NCI-H2196 (cell line): ENCODE measurements around the gene GRK4.
"Not testable (repeated sequence)": the region's sequence is repeated elsewhere in the genome, so short reads cannot be mapped to it uniquely, and the experiment has no call there.

ENCODE experiments used
- DNase-seq: peaks from one replicate; lab custom pipeline; 2025; ENCODE audit not compliant: unreplicated experiment; lab: John Stamatoyannopoulos, UW

GRK4 gene

DNA sequence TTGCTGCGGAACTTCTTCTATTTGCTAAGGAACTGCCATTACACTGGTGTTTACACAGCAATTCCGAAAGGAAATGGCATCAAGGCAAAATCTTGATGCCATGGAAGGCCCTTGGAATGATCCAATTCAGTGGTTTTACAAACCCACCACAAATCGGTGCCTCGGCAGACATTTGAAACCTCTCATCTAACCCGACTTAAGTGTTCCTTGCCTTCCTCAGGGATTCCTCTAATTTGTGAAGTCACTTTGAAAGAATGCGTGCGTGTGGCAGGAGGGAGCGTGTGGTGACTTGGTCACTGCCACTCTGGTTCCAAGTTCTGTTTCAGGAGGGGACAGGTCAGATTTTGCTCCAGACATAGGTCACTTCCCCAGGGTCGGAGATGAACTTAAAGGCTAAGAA, 4.9 kb upstream of the GRK4 start:
- DNase-seq = no peak

DNA sequence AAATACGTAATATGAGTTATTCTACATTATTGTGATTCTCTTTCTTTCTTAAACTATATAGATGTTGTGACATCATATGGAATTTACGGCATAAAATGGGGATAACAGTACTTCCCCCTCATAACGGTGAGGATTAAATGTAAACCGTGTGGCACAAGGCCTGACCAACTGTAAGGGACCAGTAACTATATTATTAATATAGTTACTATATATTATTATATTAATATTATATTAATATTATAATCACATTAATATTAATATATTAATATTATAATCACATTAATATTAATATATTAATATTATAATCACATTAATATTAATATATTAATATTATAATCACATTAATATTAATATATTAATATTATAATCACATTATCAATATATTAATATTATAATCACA, 2.9 kb upstream of the GRK4 start:
- DNase-seq = not testable (repeated sequence)

DNA sequence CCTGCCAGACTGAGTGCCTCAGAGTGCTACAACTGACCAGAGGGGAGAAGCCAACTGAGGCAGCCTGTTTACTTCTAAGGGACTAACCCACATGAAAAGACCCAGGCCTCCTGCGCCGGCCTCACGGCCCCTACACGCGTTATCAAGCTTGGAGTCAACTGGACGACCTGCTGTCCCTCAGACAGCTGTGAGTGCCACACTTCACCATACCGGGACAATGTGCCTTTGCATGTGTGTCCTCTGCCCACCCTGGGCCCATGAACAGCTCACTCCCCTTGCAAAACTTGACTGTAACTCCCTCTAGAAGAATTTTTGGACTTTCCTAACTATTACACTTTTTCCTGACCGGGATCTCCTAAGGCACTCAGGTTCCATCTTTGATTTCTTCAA, 2.0 kb upstream of the GRK4 start:
- DNase-seq = no peak

DNA sequence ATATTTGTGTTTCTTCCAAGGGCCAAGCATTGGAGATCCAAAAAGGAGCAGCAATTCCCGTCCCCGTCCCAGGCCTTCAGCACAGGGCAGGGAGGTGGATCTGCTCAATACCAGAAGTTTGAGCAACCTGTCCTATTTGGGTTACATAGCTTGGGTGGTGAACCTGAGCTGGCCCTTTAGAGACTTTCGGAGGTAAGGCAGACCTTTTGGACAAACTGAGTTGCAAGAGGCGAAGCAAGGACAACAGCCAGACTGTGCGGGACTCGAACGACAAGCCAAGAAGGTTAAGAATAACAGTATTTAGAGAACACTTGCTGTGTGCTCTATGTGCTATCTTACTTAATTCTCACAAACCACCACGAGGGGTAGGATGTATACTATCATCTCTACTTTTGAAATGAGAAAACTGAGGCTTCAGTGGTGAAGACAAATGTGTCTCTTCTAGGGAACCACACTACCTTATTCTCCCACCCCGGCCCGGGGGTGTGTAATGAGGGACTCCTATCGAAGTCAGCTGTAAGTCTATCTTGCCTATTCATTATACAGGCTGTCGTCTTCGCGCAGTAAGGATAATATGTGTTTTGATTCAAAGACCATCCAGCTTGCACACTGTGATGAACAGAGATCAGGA, 1.4 kb upstream of the GRK4 start:
- no peak for DNase-seq

DNA sequence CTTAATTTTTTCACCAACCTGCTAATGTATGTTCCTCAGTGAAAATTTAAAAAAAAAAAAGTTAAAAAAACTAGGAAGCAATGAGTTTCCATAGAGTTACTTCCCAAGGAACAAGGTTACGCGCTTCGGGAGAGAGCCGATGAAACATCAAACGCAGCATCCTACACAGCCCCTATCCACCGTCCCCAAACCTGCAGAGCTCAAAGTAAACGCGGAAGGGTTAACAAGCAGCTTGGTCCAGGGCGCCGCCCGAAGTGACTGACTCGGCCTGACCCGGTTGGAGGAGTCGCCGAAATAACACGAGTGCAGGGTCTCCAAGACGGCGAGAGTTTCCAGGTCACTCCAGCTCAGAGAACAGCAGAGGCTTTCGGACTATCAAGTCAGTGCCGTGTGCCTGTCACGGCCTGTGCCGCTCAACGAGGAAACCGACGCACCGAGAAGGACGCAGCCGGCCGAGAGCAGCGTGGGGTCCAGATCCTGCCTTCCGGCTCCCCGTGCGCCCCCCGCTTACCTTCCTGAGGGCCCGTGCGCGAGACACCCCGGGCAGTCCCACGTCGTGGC, 677 bp upstream of the GRK4 start:
- DNase-seq = peak; percentile 18

DNA sequence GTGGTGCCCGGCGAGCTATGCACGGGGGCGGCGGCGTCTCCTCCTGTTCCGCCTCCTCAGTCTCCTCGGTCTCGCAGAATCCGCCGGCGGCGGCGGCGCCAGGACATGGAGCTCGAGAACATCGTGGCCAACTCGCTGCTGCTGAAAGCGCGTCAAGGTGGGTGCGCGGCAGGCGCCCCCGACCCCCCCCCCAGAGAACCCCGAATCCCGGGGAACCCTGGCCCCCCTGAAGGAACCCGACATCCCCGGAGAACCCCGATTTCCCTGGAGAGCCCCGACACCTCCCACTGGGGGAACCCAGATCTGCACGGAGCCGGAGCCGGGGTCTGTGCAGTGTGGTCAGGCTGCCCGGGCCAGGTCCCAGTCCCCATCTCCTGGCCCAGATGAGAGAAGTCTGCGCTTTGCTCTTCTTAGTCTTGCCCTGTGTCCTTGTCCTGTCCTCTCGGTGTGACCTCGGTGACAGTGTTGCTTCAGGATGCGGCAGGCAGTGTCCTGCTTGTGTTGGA, 648 bp downstream of the GRK4 start:
- DNase-seq = no peak

DNA sequence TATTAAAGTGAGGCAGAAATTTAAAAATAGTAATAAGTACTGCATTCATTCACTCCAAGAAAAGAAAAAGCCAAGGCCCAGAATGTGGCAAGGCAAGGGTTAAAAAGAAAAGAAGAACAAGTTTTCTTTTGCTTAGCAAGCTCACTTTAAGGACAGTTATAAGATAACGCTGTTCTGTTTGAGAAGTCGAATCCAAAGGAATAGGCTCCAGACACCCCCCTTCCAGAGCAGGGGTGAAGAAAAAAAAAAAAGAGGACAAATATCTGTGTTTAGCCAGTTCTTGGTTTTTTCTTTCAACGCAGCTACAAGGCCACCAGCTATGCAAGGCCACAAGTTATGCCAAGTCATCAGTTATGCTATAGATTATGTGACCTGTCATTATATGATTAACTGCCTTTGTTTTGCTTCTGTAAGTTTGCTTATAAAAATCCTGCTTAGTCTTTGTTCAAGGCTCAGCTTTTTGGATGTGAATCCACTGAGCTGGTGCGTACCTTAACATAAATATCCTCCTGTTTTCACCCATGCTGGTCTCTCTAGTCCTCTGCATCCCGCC, 1.4 kb downstream of the GRK4 start:
- DNase-seq = no peak

DNA sequence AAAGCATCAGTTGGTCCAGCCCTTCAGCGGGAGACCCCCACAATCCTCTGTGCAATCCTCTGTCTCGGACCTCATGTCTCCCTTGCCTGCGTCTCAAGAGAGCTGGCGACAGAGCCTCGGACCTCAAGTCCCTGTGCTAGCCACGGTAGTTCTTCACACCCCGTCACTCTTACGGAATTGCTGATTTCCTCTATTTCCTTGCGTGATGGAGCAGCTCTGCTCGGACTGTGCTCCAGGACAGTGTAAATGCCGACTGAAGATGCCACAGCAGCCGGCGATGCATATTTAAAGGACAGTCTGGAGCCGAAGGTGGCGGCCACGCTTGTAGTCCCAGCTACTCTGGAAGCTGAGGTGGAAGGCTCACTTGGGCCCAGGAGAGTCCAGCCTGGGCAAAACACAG, 1.9 kb downstream of the GRK4 start:
- DNase-seq = no peak

DNA sequence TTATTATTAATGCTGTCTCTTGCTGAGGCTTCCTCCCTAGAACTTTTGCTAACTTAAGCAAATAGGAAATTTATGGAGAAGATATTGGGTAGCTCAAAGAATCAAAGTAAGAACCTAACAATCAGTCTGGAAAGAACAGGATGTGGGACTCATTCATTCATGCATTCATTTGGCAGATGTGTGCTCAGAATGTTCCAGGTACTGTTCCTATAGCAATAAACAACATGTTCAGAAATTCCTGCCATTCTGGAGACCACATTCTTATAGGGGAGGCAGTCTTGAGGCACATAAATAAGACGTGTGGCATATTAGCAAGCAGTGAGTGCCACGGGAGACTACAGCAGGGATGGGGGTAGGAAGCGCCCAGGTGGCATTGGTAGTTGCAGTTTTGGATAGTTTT, 5.0 kb downstream of the GRK4 start:
- no peak for DNase-seq

DNA sequence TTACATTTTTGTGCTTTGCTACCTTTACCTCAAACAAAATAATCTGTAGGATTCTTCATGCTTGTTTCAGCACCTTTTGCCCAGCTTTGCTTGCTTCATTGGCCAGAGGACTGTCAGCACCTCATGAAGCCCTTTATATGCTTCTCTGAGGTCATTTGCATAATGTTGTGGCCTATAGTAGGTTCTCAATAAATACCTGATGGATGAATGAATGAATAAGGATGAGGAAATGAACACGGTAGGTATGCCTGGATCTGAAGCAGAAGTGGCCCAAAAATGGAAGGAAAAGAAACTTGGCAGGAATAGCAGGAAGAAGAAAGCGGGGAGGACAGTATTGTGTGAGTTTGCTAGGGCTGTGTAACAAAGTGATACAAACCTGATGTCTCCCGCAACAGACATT, 7.9 kb downstream of the GRK4 start:
- no peak for DNase-seq

DNA sequence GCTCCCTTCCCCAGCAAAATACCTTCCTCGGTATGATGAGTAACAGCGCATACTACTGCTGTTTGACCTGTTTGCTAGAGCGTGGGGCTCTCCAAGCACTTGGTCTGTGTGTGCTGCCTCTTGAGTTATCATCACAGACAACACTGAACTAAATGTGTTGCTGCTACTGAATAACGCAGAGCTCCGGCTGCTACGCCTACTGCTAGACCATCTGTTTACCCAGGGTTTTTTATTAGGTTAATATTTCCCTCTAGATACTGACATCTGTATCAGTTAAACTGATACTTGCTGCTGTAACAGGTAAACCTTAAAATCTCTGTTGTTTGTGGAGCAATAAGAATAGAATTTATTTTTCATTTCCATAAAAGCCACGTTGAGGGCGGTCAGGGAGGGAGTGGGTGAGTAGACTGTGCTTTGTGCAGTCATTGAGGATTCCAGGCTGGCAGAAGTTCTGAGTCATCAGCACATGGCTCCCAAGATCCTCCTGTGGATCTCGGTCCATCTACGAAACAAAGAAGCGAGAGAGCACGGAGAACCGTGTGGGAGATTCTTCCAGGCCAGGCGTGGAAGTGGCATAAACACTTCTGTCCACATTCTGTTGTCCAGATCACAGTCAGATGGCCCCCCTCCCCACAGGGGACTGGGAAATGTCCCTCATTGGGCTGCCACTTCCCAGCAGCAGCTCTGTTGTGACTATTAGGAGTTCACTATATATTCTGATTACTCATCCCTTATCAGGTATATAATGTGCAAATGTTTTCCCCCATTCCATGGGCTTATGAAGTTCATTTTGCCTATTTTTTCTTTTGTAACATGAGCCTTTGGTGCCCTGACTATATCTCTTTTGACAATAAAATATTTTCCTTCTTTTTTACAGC, 14.1 kb downstream of the GRK4 start:
- no peak for DNase-seq

DNA sequence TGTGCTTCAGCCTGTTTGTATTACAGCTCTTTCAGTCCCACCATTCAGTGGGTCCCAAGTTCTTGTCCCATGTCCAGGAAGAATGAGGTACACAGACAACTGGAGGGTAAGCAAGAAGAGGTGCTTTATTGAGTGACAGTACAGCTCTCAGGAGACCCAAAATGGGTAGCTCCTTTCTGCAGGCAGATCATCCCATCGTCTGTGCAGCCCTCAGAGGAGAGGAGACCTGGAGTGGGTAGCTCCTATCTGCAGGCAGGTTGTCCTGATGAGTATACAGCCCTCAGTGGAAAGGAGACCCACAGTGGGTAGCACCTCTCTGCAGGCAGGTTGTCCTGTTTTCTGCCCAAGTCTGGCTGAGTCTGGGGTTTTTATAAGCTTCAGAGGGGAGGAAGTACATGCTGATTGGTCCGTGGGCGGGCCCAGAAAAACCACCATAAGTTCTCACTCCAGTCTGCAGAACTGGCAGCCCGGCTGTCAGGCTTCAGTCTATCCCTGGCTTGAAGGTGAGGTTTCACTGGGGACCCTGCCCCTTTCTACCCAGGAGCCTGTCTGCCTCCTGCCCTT, 18.0 kb downstream of the GRK4 start:
- no peak for DNase-seq

DNA sequence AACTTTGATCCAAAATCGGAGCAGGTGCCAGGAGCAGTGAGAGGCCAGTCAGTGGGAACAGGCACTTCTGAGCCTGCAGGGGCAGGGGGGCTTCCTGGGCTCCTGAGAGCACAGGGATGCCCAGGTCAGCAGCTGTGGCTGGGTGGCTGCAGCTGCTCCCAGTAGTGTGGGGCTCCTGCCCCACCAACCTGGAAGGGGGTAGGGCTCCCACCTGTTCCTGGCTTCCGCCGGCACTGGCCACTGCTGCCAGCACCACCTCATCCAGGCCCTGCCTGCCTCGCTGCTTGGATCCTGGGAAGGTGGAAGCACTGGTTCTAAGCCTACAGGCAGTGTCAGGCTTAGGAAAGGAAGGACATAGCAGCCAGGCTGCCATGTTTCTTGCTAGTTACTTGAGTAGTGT, 18.6 kb downstream of the GRK4 start:
- DNase-seq = no peak

DNA sequence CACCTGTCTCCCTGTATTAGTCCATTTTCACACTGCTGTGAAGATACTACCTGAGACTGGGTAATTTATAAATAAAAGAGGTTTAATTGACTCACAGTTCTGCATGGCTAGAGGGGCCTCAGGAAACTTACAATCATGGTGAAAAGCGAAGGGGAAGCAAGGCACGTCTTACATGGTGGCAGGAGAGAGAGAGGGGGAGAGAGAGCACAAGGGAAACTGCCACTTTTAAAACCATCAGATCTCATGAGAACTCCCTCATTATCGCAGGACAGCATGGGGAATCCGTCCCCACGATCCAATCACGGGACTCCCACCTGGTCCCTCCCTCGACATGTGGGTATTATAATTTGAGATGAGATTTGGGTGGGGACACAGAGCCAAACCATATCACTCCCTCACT, 20.3 kb downstream of the GRK4 start:
- not testable (repeated sequence) for DNase-seq

DNA sequence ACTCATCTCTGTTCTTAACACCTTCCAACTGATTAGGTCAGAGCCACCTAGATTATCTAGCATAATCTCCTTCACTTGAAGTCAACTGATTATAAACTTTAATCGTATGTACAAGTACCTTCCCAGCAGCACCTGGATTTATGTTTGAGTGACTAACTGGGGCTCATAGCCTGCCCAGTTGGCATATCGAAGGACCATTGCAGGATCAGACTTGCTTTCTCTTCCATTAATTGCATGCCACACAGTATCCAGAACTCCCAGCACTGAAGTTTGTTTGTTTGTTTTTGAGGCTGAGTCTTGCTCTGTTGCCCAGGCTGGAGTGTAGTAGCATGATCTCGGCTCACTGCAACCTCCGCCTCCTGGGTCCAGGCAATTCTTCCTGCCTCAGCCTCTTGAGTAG, 27.9 kb downstream of the GRK4 start:
- no peak for DNase-seq

DNA sequence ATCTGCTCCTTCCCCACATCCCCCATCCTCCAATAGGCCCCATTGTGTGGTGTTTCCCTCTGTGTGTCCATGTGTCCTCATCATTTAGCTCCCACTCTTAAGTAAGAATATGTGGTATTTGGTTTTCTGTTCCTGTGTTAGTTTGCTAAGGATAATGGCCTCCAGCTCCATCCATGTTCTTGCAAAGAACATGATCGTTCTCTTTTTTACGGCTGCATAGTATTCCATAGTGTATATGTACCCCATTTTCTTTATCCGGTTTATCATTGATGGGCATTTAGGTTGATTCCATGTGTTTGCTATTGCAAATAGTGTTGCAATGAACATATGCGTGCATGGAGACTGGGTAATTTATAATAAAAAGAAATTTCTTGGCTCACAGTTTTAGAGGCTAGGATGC, 31.5 kb downstream of the GRK4 start:
- no peak for DNase-seq

DNA sequence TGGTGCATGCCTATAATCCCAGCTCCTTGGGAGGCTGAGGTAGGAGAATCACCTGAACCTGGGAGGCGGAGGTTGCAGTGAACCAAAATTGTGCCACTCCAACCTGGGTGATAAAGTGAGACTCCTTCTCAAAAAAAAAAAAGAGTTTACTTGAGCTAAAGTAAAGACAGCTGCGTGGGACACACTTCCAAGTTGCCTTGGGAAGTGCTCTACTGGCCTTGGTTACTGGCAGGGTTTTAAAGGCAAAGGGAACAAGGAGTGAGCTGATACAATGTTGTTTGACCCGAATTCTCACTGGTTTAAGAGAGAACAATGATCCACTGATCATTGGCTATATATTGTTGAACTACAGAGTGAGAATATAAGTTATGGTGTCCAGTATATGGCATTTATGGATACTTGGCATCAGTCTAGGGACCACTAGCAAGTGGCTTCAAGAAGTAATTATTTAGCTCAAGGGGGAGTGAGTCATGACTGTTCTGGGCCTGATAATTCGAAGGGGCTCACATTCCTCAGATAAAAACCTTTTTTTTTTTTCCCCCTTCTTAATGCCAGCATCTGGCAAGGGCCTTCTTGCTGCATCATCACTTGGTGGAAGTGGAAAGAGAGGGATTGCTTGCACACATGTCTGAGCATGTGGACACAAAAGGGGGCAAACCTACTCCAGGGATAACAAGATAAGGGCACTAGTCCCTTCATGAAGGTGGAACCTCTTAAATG, 32.3 kb downstream of the GRK4 start:
- no peak for DNase-seq

DNA sequence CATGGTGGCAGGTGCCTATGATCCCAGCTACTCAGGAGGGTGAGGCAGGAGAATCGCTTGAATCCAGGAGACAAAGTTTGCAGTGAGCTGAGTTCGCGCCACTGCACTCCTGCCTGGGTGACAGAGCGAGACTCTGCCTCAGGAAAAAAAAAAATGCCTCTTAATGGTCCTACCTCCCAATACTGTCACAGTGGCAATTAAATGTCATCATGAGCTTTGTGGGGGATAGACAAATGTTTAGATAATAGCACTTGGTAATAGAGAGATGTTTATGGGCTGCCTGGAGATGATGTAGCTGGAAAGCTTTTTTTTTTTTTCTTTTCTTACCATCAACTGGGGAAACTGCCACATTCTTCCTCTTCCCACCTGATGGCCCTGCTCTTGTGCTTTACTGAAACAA, 33.0 kb downstream of the GRK4 start:
- no peak for DNase-seq

DNA sequence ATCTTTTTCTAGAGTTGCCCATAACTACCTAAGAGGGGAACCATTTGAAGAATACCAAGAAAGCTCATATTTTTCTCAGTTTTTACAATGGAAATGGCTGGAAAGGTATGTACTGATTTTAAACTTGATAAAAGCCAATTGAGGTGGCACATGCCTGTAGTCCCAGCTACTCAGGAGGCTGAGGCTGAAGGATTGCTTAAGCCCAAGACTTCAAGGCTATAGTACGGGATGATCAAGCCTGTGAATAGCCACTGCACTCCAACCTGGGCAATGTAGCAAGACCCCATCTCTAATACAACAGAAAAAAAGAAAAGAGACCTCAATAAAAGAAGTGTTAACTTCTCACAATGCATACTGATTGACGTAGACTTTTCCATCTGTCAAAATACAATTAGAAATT, 44.4 kb downstream of the GRK4 start:
- DNase-seq = no peak

DNA sequence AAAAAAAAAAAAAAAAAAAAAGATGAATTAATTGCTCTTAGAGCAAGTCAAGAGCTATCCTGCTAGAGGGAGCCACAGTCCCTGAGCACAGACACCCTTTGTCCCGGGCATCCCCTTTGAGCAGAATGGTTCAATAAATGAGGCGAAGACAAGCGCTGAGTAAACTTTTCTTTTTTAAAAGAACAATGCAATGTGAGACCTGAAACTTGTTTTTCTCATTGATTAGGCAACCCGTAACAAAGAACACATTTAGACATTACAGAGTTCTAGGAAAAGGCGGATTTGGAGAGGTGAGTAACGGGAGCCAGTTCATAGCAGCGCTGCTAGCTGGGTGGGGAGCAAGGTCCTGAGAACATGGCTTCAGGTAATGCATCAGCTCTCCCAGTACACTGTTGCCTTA, 46.1 kb downstream of the GRK4 start:
- no peak for DNase-seq

DNA sequence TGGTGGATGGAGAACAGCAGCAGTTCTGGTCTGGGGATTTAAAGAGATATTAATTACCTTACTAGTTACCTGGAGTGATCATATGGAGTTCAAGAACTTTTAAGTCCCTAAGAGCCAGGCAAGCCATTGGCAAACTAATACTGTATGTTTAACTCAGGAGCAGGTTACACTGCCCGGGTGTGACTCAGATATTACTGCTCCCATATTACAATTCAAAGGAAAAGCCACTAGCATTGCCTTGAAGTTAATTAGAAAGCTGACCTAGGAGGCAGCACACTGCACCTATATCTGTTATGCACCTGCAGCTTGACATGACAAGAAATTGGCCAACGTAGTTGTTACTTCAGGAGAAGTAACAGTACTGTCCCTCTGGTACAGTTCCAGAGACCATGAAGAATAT, 47.2 kb downstream of the GRK4 start:
- DNase-seq = no peak
